Endothelial cell of umbilical vein (primary cell): ENCODE results near the gene LENG9.

ENCODE experiments used
- CTCF ChIP-seq, 2 donors: IDR thresholded peaks; 1 replicate in 1 of 2; 2 replicates in 1 of 2; pipeline ENCODE4 v1.5.1; 2011; ENCODE audit warnings: low read length in 2 of 2, mild to moderate bottlenecking in 2 of 2, moderate library complexity in 2 of 2, control low read depth in 1 of 2, inconsistent platforms in 1 of 2, low read depth in 1 of 2; ENCODE audit not compliant: insufficient read depth in 1 of 2; ENCODE audit errors: extremely low read depth in 1 of 2
- MAX ChIP-seq: IDR thresholded peaks from 2 replicates; pipeline ENCODE4 v1.6.1; 2011; ENCODE audit not compliant: insufficient read depth, insufficient read length

DNA sequence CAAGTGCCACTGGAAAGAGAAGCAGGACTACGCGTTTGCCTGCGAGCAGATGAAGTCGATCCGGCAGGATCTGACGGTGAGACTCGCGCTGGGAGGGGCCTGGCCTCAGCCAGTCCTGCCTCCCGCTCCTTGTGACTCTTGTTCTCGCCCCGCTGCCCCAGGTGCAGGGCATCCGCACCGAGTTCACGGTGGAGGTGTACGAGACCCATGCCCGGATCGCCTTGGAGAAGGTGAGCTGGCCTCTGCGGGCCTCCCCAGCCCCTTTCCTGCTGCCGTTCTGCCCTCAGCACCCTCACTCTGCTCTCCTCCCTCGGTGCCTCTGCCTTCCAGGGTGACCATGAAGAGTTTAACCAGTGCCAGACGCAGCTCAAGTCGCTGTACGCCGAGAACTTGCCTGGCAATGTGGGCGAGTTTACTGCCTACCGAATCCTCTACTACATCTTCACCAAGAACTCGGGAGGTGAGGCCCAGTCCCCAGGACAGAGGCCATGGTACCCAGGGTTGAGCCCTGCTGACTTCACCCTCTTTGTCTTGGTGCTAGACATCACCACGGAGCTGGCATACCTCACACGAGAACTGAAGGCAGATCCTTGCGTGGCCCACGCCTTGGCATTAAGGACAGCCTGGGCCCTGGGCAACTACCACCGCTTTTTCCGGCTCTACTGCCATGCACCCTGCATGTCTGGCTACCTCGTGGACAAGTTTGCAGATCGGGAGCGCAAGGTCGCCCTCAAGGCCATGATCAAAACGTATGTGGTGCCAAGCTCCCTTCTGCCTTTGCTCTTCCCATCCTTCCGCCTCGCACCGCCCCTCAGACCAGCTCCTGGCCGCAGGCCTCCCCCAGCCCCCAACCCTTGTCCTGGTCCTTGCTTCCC, 5.6 kb downstream of the LENG9 start:
- TF ChIP-seq CTCF (IDR thresholded peaks at IDR 0.05; ENCODE audit: extremely low read depth in 1 of 2, insufficient read depth in 1 of 2, low read depth in 1 of 2, low read length in 2 of 2), result no peak
- TF ChIP-seq MAX, result no peak
